Stimulated activated CD4-positive, alpha-beta T cell treated with anti-CD3 and anti-CD28 coated beads, TNF-alpha, amount 100 ng/mL, for 1 hour (primary cell): ENCODE measurements around the gene DNM3.

ENCODE experiments used
- DNase-seq, 3 donors: peaks; one replicate each; pipeline ENCODE4 v3.0.0-alpha.2; 2020; ENCODE audit warnings: low read depth in 3 of 3, low spot score in 1 of 3

Gene DNM3

GRCh38 chr1:171868217-171868803 is 27.0 kb downstream of the DNM3 start:
- no peak for DNase-seq

DNA sequence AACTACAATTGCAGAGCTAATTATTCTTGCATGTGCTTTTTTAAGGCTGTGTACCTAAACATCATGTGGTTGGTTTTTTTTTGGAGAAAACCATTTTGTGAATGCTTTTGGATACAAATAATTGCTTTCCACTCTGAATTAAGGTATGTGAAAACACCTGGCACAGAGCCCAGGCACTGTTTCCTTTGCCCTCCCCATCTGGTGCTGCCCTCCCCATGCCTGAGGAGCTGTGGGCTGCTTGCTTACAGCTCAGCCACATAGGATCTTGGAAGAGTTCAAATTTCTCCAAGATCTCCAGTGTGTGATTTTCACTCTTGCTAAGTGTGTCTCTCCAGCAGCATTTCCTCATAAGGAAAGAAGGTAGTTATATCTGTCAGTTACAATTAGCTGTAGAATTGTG is 27.8 kb downstream of the DNM3 start:
- no peak for DNase-seq

GRCh38 chr1:171871848-171872247 is 30.6 kb downstream of the DNM3 start:
- no peak for DNase-seq

- DNase-seq, result no peak
Observed at GRCh38 chr1:171872430-171872829, 31.1 kb downstream of the DNM3 start.

DNA sequence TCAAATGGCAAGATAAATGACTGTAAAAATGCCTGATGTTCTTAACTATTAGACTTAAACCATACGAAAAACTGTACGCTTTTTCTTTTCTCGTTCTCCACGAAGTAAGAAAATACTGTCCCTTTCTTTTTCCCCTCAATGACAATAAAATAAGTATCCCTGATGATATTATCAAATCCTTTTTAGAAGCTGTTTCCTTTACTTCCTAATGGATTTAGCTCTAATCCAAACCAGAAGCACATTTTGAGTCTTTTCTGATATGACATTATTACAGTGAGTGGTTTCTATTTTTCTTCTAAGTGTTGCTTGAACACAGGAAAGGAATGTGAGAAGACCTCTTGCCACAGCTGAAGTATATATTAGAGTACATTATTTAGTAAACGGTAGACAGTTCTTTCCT is 32.4 kb downstream of the DNM3 start:
- DNase-seq, result no peak

- no peak for DNase-seq
Observed at GRCh38 chr1:171877701-171878100, 36.4 kb downstream of the DNM3 start.

DNA sequence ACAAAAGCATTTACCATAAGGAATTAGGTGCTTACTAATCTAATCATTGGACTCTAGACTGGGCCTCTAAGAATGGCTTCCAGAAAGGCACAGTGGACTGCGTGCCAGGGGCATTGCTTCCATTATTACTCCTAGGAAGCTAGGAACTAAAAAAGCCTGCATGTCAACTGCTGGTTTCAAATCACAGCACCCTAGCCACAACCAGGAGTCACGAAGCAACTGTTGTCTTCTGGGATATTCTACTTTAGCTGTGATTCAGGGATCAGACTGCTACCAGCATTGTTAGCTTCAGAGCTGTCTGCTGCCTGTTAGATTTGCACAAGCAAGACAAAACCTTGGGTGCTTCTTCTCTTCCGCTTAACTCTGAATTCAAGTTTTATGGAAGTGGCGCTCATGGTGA is 38.3 kb downstream of the DNM3 start:
- DNase-seq, result no peak

DNA sequence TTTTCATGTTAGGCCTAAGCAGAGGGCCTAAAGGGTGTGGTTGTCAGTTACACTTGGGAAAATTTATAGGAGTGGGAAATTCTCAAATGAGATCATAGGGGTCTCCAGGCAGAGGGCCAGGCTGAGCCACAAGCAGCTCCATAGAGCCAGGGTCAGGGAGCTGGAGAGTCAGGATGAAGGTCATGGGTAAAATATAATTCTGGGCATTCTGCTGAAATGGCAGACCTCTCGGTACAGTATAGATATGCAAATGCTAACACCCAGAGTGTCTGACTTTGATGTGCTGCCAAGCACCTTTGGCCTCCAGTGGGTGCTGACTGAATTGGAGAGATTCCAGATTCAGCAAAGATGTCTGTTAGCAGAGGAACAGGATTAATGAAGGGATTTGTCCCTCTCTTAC is 40.1 kb downstream of the DNM3 start:
- no peak for DNase-seq

DNA sequence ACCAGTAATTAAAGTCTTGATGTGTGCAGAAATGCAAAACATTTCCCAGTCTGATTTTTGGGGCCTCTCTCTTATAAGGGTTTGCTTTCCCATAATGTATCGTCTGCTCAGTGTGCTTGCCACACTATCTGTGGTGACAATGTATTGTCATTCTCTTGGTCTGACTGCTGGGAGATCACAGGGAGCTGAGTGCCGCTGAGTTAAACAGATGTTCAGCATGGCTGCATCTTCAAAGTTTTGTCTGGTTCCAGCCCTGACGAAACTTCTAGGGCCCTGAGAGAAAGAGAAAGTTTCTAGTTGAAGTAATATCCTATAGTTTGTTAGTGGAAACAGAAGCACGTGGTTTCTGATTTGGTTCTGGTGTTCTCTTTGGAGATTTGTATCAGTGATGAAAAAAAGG is 42.6 kb downstream of the DNM3 start:
- DNase-seq, result no peak

GRCh38 chr1:171884475-171884874 is 43.2 kb downstream of the DNM3 start:
- DNase-seq, result no peak

- DNase-seq, result no peak
Observed at GRCh38 chr1:171890131-171890530, 48.8 kb downstream of the DNM3 start.

DNA sequence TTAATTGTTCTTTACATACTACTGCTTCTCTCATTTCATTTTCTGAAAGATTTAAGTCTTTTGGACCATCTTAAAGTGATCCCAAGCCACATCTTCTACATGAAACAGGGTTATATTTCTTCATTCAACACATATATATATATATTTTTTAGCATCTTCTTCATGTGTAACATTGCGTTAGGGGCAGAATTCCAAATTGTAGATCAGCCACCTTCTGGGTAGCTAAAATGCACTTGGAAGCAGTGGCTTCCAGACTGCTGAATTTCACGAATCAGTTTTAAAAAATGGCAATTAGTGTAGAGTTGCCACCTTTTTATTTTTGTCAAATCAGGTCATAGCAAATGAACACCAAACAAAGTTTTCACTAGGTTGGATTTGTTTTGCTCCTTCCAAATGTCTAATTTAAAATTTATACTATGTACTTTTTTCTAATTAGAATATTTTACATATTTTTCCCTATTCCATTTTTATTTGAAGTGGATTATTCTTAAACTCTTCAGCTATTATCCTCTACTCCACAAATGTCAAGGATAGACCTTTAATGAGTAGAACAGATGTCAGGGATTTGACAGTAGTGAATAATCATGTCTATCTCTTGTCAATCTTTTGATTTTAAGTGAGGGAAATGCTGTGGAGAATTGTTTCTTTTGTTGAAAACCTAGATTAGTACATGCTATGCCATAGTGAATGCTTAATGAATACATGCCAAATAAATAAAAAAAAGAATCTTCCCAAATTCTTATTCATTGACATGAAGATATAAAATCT is 55.8 kb downstream of the DNM3 start:
- DNase-seq, result no peak

- DNase-seq, result no peak
Observed at GRCh38 chr1:171898941-171899340, 57.6 kb downstream of the DNM3 start.

GRCh38 chr1:171899838-171900237 is 58.5 kb downstream of the DNM3 start:
- no peak for DNase-seq

DNA sequence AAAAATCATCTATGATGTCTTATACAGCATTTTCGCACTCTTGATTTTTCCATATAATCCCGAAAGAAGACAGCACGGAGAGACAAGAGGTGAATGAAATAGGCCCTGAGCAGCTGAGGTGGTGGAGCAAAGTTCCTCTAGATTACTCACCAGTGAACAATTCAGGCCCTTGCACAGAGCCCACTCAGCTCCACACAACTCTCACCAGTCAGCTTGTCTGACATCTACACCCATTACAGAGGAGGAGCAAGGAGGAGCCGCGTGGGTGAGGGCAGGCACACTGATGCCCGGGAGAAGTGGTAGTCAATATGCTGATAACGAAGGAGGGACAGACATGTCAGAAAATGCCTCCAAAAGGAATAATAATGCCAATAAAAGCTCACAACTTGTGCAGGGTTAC is 59.9 kb downstream of the DNM3 start:
- no peak for DNase-seq

DNA sequence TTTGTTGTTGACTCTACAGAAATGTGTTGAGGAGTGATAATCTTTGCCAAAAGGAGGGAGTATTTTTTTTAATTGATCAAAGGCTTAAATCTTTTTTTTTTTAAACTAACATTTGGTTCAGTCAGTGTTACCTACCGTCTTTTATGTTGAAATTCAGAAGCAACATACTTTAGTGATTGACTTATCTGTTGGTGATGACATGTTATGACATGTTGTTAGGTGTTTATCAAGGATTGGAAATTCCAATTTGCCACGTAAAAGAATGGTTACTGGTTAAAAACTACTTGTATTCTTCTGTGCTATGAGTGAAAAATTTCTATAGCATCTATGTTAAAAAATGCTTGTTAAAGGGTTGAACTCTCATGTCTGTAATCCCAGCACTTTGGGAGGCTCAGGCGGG is 61.2 kb downstream of the DNM3 start:
- no peak for DNase-seq

DNA sequence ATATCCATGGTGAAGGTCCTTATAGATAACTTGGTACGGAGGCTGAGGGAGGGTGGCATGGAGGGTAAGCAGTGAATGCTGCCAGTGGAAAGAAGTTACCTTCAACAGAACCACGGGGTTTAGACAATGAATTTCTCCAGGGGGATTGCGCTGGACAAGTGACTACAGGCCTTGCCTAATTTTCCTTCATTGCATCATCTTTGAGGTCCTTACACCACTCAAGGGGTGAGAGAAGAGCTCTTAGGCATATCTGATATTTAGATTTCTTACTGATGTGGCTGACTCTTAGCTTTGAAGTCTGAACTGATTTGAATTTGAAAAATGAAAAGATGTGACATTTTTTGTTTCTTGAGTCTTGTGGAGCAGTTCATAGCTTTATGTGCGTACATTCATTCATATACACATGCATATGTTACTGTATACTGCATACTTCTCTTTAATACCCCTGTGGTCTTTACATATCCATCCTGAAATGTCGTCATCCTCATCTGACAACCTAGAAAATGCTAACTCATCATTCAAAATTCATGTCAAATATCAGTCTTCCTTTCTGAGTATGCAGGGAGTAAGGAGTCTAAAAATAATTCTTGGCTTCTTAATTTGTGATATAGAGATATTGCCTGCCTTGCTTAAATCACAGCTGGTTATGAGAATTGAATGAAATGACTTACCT is 63.6 kb downstream of the DNM3 start:
- DNase-seq, result no peak

DNA sequence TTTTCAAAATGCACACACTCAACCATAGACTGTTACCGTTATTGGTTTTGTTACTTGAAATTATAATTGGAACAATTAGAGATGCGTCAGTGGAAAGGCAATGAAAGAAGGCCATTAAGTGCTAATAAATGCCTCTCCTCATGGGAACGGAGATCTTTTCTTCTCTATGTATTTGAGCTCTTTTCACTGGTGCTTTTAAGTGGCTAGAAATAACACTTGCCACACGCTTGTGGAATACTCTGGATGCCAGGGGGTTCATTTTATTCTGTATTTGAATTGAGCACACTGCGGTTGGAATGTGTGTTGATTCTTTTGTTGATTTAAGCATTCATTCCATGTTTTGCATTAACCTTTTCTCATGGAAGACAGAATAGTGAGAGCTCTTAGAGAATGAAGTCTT is 68.4 kb downstream of the DNM3 start:
- DNase-seq, result no peak

DNA sequence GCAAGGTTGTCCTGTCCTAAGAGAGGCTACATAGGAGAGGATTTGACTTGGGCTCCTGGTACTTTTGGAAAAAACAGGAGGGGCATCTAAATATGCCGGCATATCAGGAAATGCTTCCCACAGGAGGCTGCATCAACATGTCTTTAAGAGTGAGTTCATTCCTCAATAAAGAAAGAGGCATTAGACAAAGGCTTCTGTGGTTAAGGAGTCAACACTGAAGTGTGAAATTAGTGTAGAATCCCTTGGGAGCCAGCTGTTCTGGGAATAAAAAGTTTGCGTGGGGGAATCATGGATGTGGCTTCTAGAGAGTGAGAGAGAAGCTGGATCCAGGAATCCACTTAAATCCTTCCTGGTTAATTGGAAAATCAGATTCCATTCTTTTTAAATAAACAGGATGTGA is 69.5 kb downstream of the DNM3 start:
- DNase-seq, result no peak

- no peak for DNase-seq
Observed at GRCh38 chr1:171911506-171911905, 70.2 kb downstream of the DNM3 start.

GRCh38 chr1:171912509-171913175 is 71.3 kb downstream of the DNM3 start:
- no peak for DNase-seq

DNA sequence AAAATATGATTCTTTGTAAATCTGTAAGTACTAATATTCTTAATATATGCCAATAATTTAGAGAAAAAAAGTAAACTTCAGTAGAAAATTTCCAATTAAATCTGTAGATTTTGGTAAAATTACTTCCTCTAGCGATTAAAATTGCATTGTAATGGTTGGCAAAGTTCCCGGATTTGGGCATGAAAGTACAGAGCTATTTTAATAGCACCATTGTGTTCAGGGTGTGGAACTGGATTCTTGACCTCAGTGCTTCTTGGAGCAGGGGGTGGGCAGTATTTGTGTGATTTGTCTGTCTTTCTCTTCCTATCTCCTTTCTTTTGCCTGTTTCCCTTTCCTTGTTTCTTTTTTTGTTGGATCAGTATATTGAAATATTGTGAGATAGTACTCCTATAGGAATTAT is 72.1 kb downstream of the DNM3 start:
- no peak for DNase-seq
